Breast epithelium (tissue), 4 donors: Measurements from ENCODE around the gene TMEM91. TPM values are rescaled to one million over a fixed set of nuclear protein-coding genes. Genes with fewer than 3 reads are reported as not detected.

Experiments
- DNase-seq, 2 donors: peaks; one replicate each; pipeline ENCODE4 v3.0.0-alpha.2; 2019; ENCODE audit warnings: low spot score in 2 of 2
- H3K27ac ChIP-seq, 2 donors: fragments of 200-600 bp; sonication (generic) in 1 of 2; one replicate each; pipeline ENCODE4 v1.5.1; 2016 to 2019; ENCODE audit warnings: mild to moderate bottlenecking in 1 of 2
- H3K27me3 ChIP-seq, 2 donors: fragments of 200-600 bp; sonication (generic) in 1 of 2; one replicate each; pipeline versions ENCODE4 v1.5.1 to v1.6.0; 2017 to 2019; ENCODE audit warnings: control low read depth in 1 of 2, mild to moderate bottlenecking in 1 of 2
- H3K36me3 ChIP-seq: fragments of 200-600 bp; one replicate; pipeline ENCODE4 v1.5.1; 2019
- H3K4me1 ChIP-seq, 2 donors: fragments of 200-600 bp; sonication (generic); one replicate each; pipeline ENCODE4 v1.5.1; 2016 to 2019; ENCODE audit warnings: control low read depth in 1 of 2
- H3K4me3 ChIP-seq, 3 donors: fragments of 200-600 bp; sonication (generic); 1 replicate in 2 of 3; 2 replicates in 1 of 3; pipeline ENCODE4 v1.5.1; 2016 to 2019; ENCODE audit warnings: mild to moderate bottlenecking in 3 of 3, moderate library complexity in 2 of 3
- H3K9me3 ChIP-seq, 2 donors: fragments of 200-600 bp; sonication (generic) in 1 of 2; one replicate each; pipeline ENCODE4 v1.5.1; 2016 to 2019; ENCODE audit warnings: control low read depth in 1 of 2
- CTCF ChIP-seq, 3 donors: fragments of 450-650 bp; IDR thresholded peaks; one replicate each; pipeline ENCODE4 v1.5.1; 2016 to 2017; ENCODE audit warnings: antibody characterized with exemption in 3 of 3, mild to moderate bottlenecking in 3 of 3, moderate library complexity in 3 of 3
- POLR2A ChIP-seq: fragments of 450-650 bp; IDR thresholded peaks from one replicate; pipeline ENCODE4 v1.6.1; 2016; ENCODE audit warnings: antibody characterized with exemption, mild to moderate bottlenecking, moderate library complexity
- POLR2AphosphoS5 ChIP-seq, 3 donors: sonication (generic); formaldehyde crosslinking; IDR thresholded peaks; one replicate each; pipeline ENCODE4 v1.6.1; 2017; ENCODE audit warnings: antibody characterized with exemption in 3 of 3
- intact Hi-C: fragments of 100-400 bp; cut with DNase I; formaldehyde crosslinking; loops from one replicate; pipeline ENCODE4 v1.15.1; 2023; ENCODE audit warnings: low total_unique reads
- total RNA-seq, 3 donors: library from RNA; depleted of rRNA; stranded (reverse); fragments of >200 nt; gene quantifications; one replicate each; pipeline ENCODE4 v1.1.0, GENCODE V29; 2016

Gene TMEM91
- total RNA-seq, 3 donors from 2014 or later = 15.7 to 29.2 (median 17.0) TPM

GRCh38 chr19:41359741-41360140, 16.6 kb upstream of the TMEM91 start:
- DNase-seq = no peak
- Histone ChIP-seq H3K27ac (no peak overlapping the region), H3K36me3 (no peaks in the 10 kb centered on the region), H3K9me3 (no peaks in the 10 kb centered on the region), H3K4me1 (no peaks in the 10 kb centered on the region), H3K27me3 (no peaks in the 10 kb centered on the region), H3K4me3 (no peak overlapping the region)
- TF ChIP-seq CTCF (IDR thresholded peaks at IDR 0.05) = no peak
- TF ChIP-seq POLR2A = no peak
- TF ChIP-seq POLR2AphosphoS5 (IDR thresholded peaks at IDR 0.05) = no peak
- intact Hi-C loops = no loop called here

- H3K27me3 ChIP-seq = no peaks in the 10 kb centered on the region
- TF ChIP-seq POLR2A = no peak
- TF ChIP-seq POLR2AphosphoS5 (IDR thresholded peaks at IDR 0.05) = no peak
- TF ChIP-seq CTCF (IDR thresholded peaks at IDR 0.05) = no peak
- H3K4me1 ChIP-seq = no peaks in the 10 kb centered on the region
- no peak overlapping the region for H3K4me3 ChIP-seq
- no peaks in the 10 kb centered on the region for H3K9me3 ChIP-seq
- peak overlapping the region; percentile 97 to 99 for H3K27ac ChIP-seq
- intact Hi-C loops = no loop called here
- no peak for DNase-seq
- H3K36me3 ChIP-seq = no peaks in the 10 kb centered on the region
Measured at GRCh38 chr19:41362143-41362847, 14.0 kb upstream of the TMEM91 start.

GRCh38 chr19:41363371-41363752, 13.0 kb upstream of the TMEM91 start:
- Histone ChIP-seq H3K36me3 (no peaks in the 10 kb centered on the region), H3K4me1 (no peaks in the 10 kb centered on the region), H3K9me3 (no peaks in the 10 kb centered on the region), H3K4me3 (peak overlapping the region; percentile 74 to 85 (median 75)), H3K27me3 (no peaks in the 10 kb centered on the region), H3K27ac (peak overlapping the region; percentile 97 to 99)
- DNase-seq = no peak
- intact Hi-C loops = loop anchor here (1.0 kb wide), 1 partner anchor 17 kb away; no protein-coding TSS in a partner anchor
- TF ChIP-seq CTCF (IDR thresholded peaks at IDR 0.05) = no peak
- no peak for TF ChIP-seq POLR2A
- no peak for TF ChIP-seq POLR2AphosphoS5 (IDR thresholded peaks at IDR 0.05)

- TF ChIP-seq CTCF (IDR thresholded peaks at IDR 0.05) (peak in 1 of 3 donors; percentile 9), POLR2A (peak; percentile 45), POLR2AphosphoS5 (IDR thresholded peaks at IDR 0.05) (peak; percentile 73 to 86 (median 81))
- intact Hi-C loops = loop anchor here (1.0 kb wide), 1 partner anchor 16 kb away; no protein-coding TSS in a partner anchor
- Histone ChIP-seq H3K4me1 (no peaks in the 10 kb centered on the region), H3K9me3 (no peaks in the 10 kb centered on the region), H3K4me3 (peak within 1 kb of the TSS; percentile 74 to 85 (median 75)), H3K36me3 (no peaks in the 10 kb centered on the region), H3K27ac (peak within 1 kb of the TSS; percentile 97 to 99), H3K27me3 (no peaks in the 10 kb centered on the region)
- peak; percentile 97 to 98 for DNase-seq
Measured at GRCh38 chr19:41363753-41364523, 12.4 kb upstream of the TMEM91 start, which contains the start of gene B9D2. TSS of gene B9D2 (minus strand) at chr19:41364149. CDS start at chr19:41363519, 630 bp downstream.
